ENCODE results near the gene KANK4.
A peak's percentile ranks its signal among the peaks of the same experiment; 100 is the strongest.

Gene KANK4

DNA sequence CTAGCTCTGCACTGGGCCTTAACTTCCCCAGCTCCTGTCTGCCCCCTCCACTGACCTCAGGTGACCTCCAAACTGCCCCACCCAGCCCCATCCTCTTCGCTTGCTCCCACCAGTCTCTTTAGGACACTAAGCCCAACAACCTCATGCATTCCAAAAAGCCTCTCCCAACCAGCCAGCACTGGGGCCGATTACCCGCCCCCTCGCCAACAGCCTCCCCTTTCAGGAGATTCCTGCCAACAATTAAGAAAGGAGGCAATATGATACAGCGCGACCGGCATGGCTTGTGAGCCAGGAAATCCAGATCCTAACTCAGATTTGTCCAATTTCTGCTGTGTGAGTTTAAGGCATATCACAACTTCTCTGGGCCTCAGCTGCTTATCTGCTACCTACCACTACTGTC lies 14.7 kb downstream of the KANK4 start:
- POLR2A ChIA-PET (ENCODE audit: low non-redundant PET) = no interaction called here
- no peak for DNase-seq (ENCODE audit: low spot score)
- TF ChIP-seq CTCF (conservative IDR thresholded peaks at IDR 0.05; ENCODE audit: low read depth) = no peak
- CTCF ChIA-PET = no interaction called here
- no peak overlapping the region for H3K27ac ChIP-seq

DNA sequence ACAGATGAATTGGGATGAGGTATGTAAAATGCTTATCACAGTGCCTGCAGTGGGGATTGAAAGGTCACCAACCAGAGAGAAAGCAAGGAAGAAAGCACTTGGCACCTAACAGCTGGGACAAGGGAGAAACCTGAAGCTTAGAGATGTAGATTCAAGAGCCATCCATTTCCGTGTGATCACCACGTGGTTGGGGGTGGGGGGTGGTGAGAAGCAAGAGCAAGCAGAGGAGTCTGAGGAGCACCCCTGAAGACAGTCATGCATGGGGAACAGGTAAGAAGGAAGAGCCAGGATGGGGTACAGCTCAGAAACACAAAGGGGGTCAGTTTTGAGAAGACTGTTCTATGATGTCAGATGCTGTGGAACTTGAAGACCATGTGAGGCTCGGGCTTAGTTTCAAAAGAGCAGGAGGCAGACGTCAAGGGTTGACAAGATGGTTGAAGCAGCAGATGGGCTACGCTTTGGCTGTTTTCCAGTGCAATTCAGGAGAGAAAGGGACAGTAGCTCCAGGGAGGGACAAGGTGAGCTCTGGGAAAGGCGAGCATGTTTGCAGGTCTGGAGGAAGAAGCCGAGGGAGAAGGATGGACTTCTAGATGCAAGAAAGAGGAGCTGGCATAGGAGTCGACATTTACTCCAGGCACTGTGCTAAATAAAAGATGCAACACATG lies 17.4 kb downstream of the KANK4 start:
- ChIA-PET CTCF (interaction anchor here (0.6 kb wide), 1 partner anchor 75 kb away, joined by 3 read pairs; no protein-coding TSS in a partner anchor), POLR2A (ENCODE audit: low non-redundant PET) (no interaction called here)
- DNase-seq (ENCODE audit: low spot score) = no peak
- no peak overlapping the region for H3K27ac ChIP-seq
- no peak for TF ChIP-seq CTCF (conservative IDR thresholded peaks at IDR 0.05; ENCODE audit: low read depth)

DNA sequence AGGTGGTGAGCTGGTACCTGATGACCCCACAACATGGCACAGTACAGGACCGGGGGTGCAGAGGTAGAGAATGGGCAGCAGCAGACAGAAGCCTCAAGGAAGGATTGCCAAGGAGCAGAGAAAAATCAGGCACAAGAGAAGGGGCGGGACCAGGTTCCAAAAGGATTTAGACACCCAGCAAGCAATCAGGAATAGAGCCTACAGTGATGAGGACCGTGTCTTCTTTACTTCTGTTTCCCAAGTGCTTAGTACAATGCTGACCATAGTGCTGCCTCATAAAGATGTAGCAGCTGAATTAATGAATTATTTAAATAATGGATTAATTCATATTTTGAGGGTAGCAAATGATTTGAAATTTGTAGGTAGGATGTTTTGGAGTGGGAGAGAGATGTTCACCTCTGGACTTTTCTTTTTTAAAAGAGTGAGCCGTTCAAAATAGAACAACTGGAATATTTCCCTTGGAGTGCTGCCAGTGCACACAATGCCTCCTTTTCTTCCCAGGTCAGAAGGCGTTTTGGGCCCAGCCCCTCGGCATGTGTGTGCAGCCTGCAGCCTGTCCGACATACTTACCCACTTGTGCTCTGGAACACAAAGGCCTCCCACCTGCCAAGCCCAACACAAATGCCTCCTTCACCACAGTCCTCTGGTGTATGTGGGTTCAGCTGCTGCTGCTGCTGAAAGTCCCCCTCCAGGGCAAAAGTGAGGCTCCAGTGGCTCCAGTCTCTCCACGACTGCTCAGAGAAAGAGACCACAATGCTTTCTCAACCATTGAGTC lies 19.6 kb downstream of the KANK4 start:
- POLR2A ChIA-PET (ENCODE audit: low non-redundant PET) = no interaction called here
- CTCF ChIA-PET = no interaction called here
- H3K27ac ChIP-seq = no peak overlapping the region
- no peak for DNase-seq (ENCODE audit: low spot score)
- no peak for TF ChIP-seq CTCF (conservative IDR thresholded peaks at IDR 0.05; ENCODE audit: low read depth)

DNA sequence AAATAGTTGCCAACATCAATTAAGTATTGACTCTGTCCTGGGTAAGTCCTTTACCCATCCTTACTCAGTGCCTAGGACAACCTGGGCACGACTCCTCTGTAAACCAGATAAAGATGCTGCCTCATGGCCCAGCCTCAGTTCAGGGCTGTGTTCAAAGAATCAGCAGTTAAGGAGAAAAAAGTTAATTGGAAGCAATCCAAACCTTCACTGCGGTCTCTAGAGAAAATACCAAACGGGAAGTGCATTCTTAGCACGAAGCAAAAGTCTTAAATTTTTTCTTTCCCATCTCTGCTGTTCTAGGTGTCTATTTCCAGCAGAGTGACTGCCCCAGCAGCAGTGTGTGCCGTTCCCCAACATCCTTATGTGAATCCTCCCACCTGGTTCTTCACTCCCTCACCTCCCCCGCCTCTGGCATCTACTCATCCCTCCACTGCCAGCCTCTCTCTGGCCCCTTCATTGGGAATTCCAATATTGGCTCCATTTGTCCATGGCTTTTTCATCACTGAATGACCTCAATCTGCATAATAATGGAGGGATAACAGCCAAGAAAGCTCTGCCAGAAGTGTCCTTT lies 23.2 kb downstream of the KANK4 start:
- POLR2A ChIA-PET (ENCODE audit: low non-redundant PET) = no interaction called here
- peak overlapping the region; percentile 66 for H3K27ac ChIP-seq
- CTCF ChIA-PET = no interaction called here
- DNase-seq (ENCODE audit: low spot score) = no peak
- TF ChIP-seq CTCF (conservative IDR thresholded peaks at IDR 0.05; ENCODE audit: low read depth) = no peak

- ChIA-PET POLR2A (ENCODE audit: low non-redundant PET) (no interaction called here), CTCF (interaction anchor here (0.6 to 1.8 kb wide), 3 partner anchors 113 to 706 kb away, joined by 3 to 8 read pairs (median 4); no protein-coding TSS in a partner anchor)
- TF ChIP-seq CTCF (conservative IDR thresholded peaks at IDR 0.05; ENCODE audit: low read depth) = no peak
- DNase-seq (ENCODE audit: low spot score) = peak; percentile 34
- H3K27ac ChIP-seq = no peak overlapping the region
These were observed 25.0 kb downstream of the KANK4 start for GRCh38 chr1:62294261-62294660.

- no peak overlapping the region for H3K27ac ChIP-seq
- ChIA-PET CTCF (no interaction called here), POLR2A (ENCODE audit: low non-redundant PET) (no interaction called here)
- no peak for DNase-seq (ENCODE audit: low spot score)
- no peak for TF ChIP-seq CTCF (conservative IDR thresholded peaks at IDR 0.05; ENCODE audit: low read depth)
These were observed 30.6 kb downstream of the KANK4 start for GRCh38 chr1:62288662-62289061.
